HEK293 (cell line): ENCODE results near the gene GALNT2.

Experiments used
- CTCF ChIA-PET: fragments of 350-600 bp; formaldehyde crosslinking; extraction: SDS; loops from one replicate; lab custom pipeline; 2021; ENCODE audit warnings: antibody characterized with exemption; lab: Yijun Ruan, JAX
- POLR2A ChIA-PET: fragments of 300-600 bp; formaldehyde crosslinking; extraction: SDS; loops from one replicate; lab custom pipeline; 2020; ENCODE audit warnings: antibody characterized with exemption, inconsistent platforms; lab: Yijun Ruan, JAX
- H3K27ac ChIP-seq: fragments of 200-500 bp; sonication (Bioruptor generic); 2 replicates; pipeline ENCODE4 v1.5.1; 2014; ENCODE audit warnings: low read depth, low read length, control low read depth, inconsistent platforms; ENCODE audit errors: extremely low read depth
- H3K36me3 ChIP-seq, 2 experiments: fragments of 200-500 bp in 1 of 2; sonication (Bioruptor generic) in 1 of 2; 1 replicate in 1 of 2; 2 replicates in 1 of 2; pipeline ENCODE4 v1.5.1; 2014 to 2017; ENCODE audit warnings: inconsistent platforms in 2 of 2, low read length in 2 of 2; ENCODE audit not compliant: control insufficient read depth in 2 of 2, insufficient read depth in 1 of 2
- H3K4me1 ChIP-seq: fragments of 200-500 bp; sonication (Bioruptor generic); 2 replicates; pipeline ENCODE4 v1.5.1; 2014; ENCODE audit warnings: mild to moderate bottlenecking, low read length, inconsistent platforms; ENCODE audit not compliant: control insufficient read depth, insufficient read depth
- H3K4me3 ChIP-seq: 2 replicates; pipeline ENCODE4 v1.5.1; 2011; ENCODE audit warnings: low read depth, mild to moderate bottlenecking, control low read depth, low read length, moderate library complexity
- H3K9me3 ChIP-seq: fragments of 200-500 bp; sonication (Bioruptor generic); 2 replicates; pipeline ENCODE4 v1.5.1; 2014; ENCODE audit warnings: low read depth, low read length, inconsistent platforms; ENCODE audit not compliant: control insufficient read depth, insufficient read depth
- HOXC10 ChIP-seq: sonication (generic); formaldehyde crosslinking; IDR thresholded peaks from 2 replicates; pipeline ENCODE4 v1.8.1; 2023; ENCODE audit warnings: mild to moderate bottlenecking, missing genetic modification reagents
- PRDM2 ChIP-seq: fragments of 450-650 bp; formaldehyde crosslinking; IDR thresholded peaks from 2 replicates; pipeline ENCODE4 v1.5.1; 2016; ENCODE audit warnings: missing biosample characterization, missing genetic modification characterization, borderline replicate concordance
- REPIN1 ChIP-seq: fragments of 450-650 bp; formaldehyde crosslinking; IDR thresholded peaks from 2 replicates; pipeline ENCODE4 v1.5.1; 2017; ENCODE audit warnings: missing biosample characterization, missing genetic modification characterization, low read depth
- SALL2 ChIP-seq: fragments of 450-650 bp; formaldehyde crosslinking; IDR thresholded peaks from 2 replicates; pipeline ENCODE4 v1.5.0; 2017; ENCODE audit warnings: missing biosample characterization, mild to moderate bottlenecking, missing genetic modification characterization, borderline replicate concordance
- SP2 ChIP-seq: fragments of 450-650 bp; formaldehyde crosslinking; IDR thresholded peaks from 2 replicates; pipeline ENCODE4 v1.5.1; 2016; ENCODE audit warnings: missing biosample characterization, missing genetic modification characterization
- WT1 ChIP-seq: fragments of 450-650 bp; formaldehyde crosslinking; IDR thresholded peaks from 2 replicates; pipeline ENCODE4 v1.5.1; 2016; ENCODE audit warnings: missing biosample characterization, missing genetic modification characterization
- ZBTB17 ChIP-seq: fragments of 450-650 bp; formaldehyde crosslinking; IDR thresholded peaks from 2 replicates; pipeline ENCODE4 v1.5.1; 2016; ENCODE audit warnings: missing biosample characterization, missing genetic modification characterization
- ZBTB20 ChIP-seq: fragments of 450-650 bp; formaldehyde crosslinking; IDR thresholded peaks from 2 replicates; pipeline ENCODE4 v1.5.1; 2016; ENCODE audit warnings: missing biosample characterization, missing genetic modification characterization
- ZBTB8A ChIP-seq: fragments of 450-650 bp; formaldehyde crosslinking; IDR thresholded peaks from 2 replicates; pipeline ENCODE4 v1.5.1; 2016; ENCODE audit warnings: missing biosample characterization, missing genetic modification characterization
- ZEB2 ChIP-seq: fragments of 450-650 bp; formaldehyde crosslinking; IDR thresholded peaks from 2 replicates; pipeline ENCODE4 v1.5.1; 2016; ENCODE audit warnings: missing biosample characterization, missing genetic modification characterization
- ZNF146 ChIP-seq: fragments of 450-650 bp; formaldehyde crosslinking; IDR thresholded peaks from 2 replicates; pipeline ENCODE4 v1.5.1; 2016; ENCODE audit warnings: missing biosample characterization, missing genetic modification characterization
- ZNF214 ChIP-seq: fragments of 450-650 bp; formaldehyde crosslinking; IDR thresholded peaks from 2 replicates; pipeline ENCODE4 v1.5.1; 2017; ENCODE audit warnings: missing biosample characterization, mild to moderate bottlenecking, missing genetic modification characterization, borderline replicate concordance
- ZNF335 ChIP-seq: fragments of 450-650 bp; formaldehyde crosslinking; conservative IDR thresholded peaks from 2 replicates; pipeline ENCODE4 v1.5.1; 2016; ENCODE audit warnings: missing biosample characterization, missing genetic modification characterization
- ZNF488 ChIP-seq: fragments of 450-650 bp; formaldehyde crosslinking; IDR thresholded peaks from 2 replicates; pipeline ENCODE4 v1.5.1; 2016; ENCODE audit warnings: missing biosample characterization, missing genetic modification characterization
- ZNF513 ChIP-seq: fragments of 450-650 bp; IDR thresholded peaks from 2 replicates; pipeline ENCODE4 v1.5.1; 2018; ENCODE audit warnings: missing biosample characterization, missing genetic modification characterization
- ZNF549 ChIP-seq: fragments of 450-650 bp; IDR thresholded peaks from 2 replicates; pipeline ENCODE4 v1.5.1; 2018; ENCODE audit warnings: missing biosample characterization, missing genetic modification characterization, mild to moderate bottlenecking, inconsistent platforms, moderate library complexity
- ZNF580 ChIP-seq: fragments of 450-650 bp; formaldehyde crosslinking; IDR thresholded peaks from 2 replicates; pipeline ENCODE4 v1.5.1; 2016; ENCODE audit warnings: missing biosample characterization, missing genetic modification characterization
- ZNF747 ChIP-seq: fragments of 450-650 bp; formaldehyde crosslinking; IDR thresholded peaks from 2 replicates; pipeline ENCODE4 v1.5.1; 2016; ENCODE audit warnings: missing biosample characterization, missing genetic modification characterization
- ZNF76 ChIP-seq: fragments of 450-650 bp; formaldehyde crosslinking; IDR thresholded peaks from 2 replicates; pipeline ENCODE4; 2016; ENCODE audit warnings: low read depth, missing biosample characterization, missing genetic modification characterization, borderline replicate concordance
- TF ChIP-seq, protein P1 (sequence below): fragments of 450-650 bp; formaldehyde crosslinking; IDR thresholded peaks from 2 replicates; pipeline ENCODE4 v1.5.1; 2016; ENCODE audit warnings: missing biosample characterization, missing genetic modification characterization, borderline replicate concordance

Gene GALNT2

DNA sequence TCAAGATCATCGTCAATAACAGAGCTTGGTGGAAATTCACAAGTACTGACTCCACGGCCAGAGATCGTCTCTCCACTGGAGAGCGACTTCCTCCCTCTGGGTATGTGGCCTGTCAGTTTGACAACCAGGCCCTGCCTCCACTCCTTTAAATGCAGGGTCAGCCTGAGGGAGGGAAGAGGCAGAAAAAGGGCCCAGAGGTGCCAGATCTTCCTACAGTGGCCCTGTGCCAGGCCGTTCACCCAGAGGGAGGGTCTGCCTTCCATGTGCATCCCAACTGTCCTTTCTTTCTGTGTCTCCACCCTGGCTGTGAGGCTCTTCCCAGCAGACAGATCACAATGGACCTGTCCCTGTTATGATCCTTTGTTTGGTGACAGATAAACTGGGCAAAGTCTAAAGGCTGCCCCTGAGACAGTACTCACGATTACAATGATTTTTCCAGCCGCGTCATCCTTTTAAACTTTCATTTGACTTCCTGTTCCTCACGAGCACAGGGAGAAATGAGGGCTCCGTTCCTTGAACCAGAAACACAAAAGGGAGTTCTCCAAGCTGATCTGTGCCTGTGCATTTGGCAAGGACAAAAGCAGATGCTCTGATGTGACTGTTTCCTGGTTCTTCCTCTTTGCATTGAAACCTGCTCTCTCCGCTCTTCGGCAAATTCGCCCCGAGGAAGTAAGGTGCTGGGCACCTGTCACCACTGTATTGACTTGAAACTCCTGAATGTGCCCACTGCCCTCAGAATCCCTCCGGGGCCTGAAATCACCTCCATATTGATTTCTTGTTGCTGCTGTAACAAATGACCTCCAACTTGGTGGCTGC lies 232.4 kb downstream of the GALNT2 start:
- Histone ChIP-seq H3K27ac (no peak overlapping the region), H3K4me1 (no peaks in the 10 kb centered on the region), H3K4me3 (no peak overlapping the region)
- POLR2A ChIA-PET: no interaction called here
- no peak for TF ChIP-seq ZNF335 (tag by site-specific recombination)
- no peak for TF ChIP-seq SALL2 (tag by site-specific recombination)
- TF ChIP-seq ZNF747: no peak
- no peak for TF ChIP-seq ZNF513
- TF ChIP-seq SP2 (tag by site-specific recombination): no peak
- TF ChIP-seq ZEB2 (tag by site-specific recombination): no peak
- TF ChIP-seq, protein P1, sequence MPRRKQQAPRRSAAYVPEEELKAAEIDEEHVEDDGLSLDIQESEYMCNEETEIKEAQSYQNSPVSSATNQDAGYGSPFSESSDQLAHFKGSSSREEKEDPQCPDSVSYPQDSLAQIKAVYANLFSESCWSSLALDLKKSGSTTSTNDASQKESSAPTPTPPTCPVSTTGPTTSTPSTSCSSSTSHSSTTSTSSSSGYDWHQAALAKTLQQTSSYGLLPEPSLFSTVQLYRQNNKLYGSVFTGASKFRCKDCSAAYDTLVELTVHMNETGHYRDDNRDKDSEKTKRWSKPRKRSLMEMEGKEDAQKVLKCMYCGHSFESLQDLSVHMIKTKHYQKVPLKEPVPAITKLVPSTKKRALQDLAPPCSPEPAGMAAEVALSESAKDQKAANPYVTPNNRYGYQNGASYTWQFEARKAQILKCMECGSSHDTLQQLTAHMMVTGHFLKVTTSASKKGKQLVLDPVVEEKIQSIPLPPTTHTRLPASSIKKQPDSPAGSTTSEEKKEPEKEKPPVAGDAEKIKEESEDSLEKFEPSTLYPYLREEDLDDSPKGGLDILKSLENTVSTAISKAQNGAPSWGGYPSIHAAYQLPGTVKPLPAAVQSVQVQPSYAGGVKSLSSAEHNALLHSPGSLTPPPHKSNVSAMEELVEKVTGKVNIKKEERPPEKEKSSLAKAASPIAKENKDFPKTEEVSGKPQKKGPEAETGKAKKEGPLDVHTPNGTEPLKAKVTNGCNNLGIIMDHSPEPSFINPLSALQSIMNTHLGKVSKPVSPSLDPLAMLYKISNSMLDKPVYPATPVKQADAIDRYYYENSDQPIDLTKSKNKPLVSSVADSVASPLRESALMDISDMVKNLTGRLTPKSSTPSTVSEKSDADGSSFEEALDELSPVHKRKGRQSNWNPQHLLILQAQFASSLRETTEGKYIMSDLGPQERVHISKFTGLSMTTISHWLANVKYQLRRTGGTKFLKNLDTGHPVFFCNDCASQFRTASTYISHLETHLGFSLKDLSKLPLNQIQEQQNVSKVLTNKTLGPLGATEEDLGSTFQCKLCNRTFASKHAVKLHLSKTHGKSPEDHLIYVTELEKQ: no peak
- no peak for TF ChIP-seq PRDM2 (tag by site-specific recombination)
- TF ChIP-seq ZNF580 (tag by site-specific recombination): no peak
- TF ChIP-seq, all 188 proteins: peak for 0
- CTCF ChIA-PET: interaction anchor here (0.6 to 1.0 kb wide), 2 partner anchors 268 to 637 kb away, joined by 3 read pairs; no protein-coding TSS in a partner anchor
- no peaks in the 10 kb centered on the region for H3K9me3 ChIP-seq
- H3K36me3 ChIP-seq: no peaks in the 10 kb centered on the region

GRCh38 chr1:230300322-230301301 lies 233.6 kb downstream of the GALNT2 start:
- POLR2A ChIA-PET: no interaction called here
- CTCF ChIA-PET: interaction anchor here (0.6 kb wide), 1 partner anchor 638 kb away, joined by 3 read pairs; no protein-coding TSS in a partner anchor
- H3K36me3 ChIP-seq: no peaks in the 10 kb centered on the region
- H3K9me3 ChIP-seq: no peaks in the 10 kb centered on the region
- no peaks in the 10 kb centered on the region for H3K4me1 ChIP-seq
- no peak overlapping the region for H3K4me3 ChIP-seq
- no peak overlapping the region for H3K27ac ChIP-seq
- TF ChIP-seq ZBTB20 (tag by site-specific recombination) (no peak), HOXC10 (CRISPR knock-in tag) (no peak), ZNF214 (tag by site-specific recombination) (no peak), REPIN1 (tag by site-specific recombination) (no peak), ZBTB8A (tag by site-specific recombination) (no peak), ZBTB17 (tag by site-specific recombination) (no peak), ZNF488 (tag by site-specific recombination) (no peak), ZNF76 (tag by site-specific recombination) (no peak), WT1 (tag by site-specific recombination) (no peak), SALL2 (tag by site-specific recombination) (no peak), ZNF549 (tag by site-specific recombination) (no peak), ZNF146 (no peak)
